Endodermal cell (in vitro differentiated cells): ENCODE results near the gene DAB1. TPM values are rescaled to one million over a fixed set of nuclear protein-coding genes. Genes with fewer than 3 reads are reported as not detected.

Experiments
- DNase-seq: peaks from one replicate; pipeline ENCODE4 v3.0.0-alpha.2; 2017
- H3K27ac ChIP-seq: 2 replicates; pipeline ENCODE4 v1.5.1; 2013; ENCODE audit warnings: mild to moderate bottlenecking, low read depth, low read length, moderate library complexity
- H3K27me3 ChIP-seq: 2 replicates; pipeline ENCODE4 v1.6.1; 2013; ENCODE audit warnings: mild to moderate bottlenecking, low read length, moderate library complexity; ENCODE audit not compliant: insufficient read depth, control insufficient read depth, poor library complexity, severe bottlenecking
- H3K36me3 ChIP-seq: 2 replicates; pipeline ENCODE4 v1.7.0; 2013; ENCODE audit warnings: mild to moderate bottlenecking, low read length, moderate library complexity; ENCODE audit not compliant: control insufficient read depth, insufficient read depth
- H3K4me1 ChIP-seq: one replicate; pipeline ENCODE4 v1.7.0; 2013; ENCODE audit warnings: low read length; ENCODE audit not compliant: control insufficient read depth, insufficient read depth
- H3K4me3 ChIP-seq: 2 replicates; pipeline ENCODE4 v1.5.1; 2013; ENCODE audit warnings: mild to moderate bottlenecking, low read length, moderate library complexity
- H3K9ac ChIP-seq: 2 replicates; pipeline ENCODE4 v1.6.1; 2013; ENCODE audit warnings: mild to moderate bottlenecking, low read length, moderate library complexity; ENCODE audit not compliant: poor library complexity, severe bottlenecking; ENCODE audit errors: extremely low read depth
- H3K9me3 ChIP-seq: 2 replicates; pipeline ENCODE4 v1.6.1; 2013; ENCODE audit warnings: mild to moderate bottlenecking, low read length, moderate library complexity; ENCODE audit not compliant: control insufficient read depth
- H3K27ac Mint-ChIP-seq: 2 replicates; pipeline ENCODE4 v1.8.0; 2020; ENCODE audit warnings: mixed read lengths
- H3K27me3 Mint-ChIP-seq: 2 replicates; pipeline ENCODE4 v1.8.0; 2021; ENCODE audit warnings: mild to moderate bottlenecking, mixed read lengths; ENCODE audit not compliant: insufficient read depth
- H3K36me3 Mint-ChIP-seq: 2 replicates; pipeline ENCODE4 v1.8.0; 2020; ENCODE audit warnings: low read depth, mixed read lengths
- H3K4me1 Mint-ChIP-seq: 2 replicates; pipeline ENCODE4 v1.8.0; 2020; ENCODE audit warnings: mixed read lengths
- H3K4me3 Mint-ChIP-seq: 2 replicates; pipeline ENCODE4 v1.8.0; 2020; ENCODE audit warnings: mild to moderate bottlenecking, moderate library complexity, mixed read lengths
- H3K9me3 Mint-ChIP-seq: 2 replicates; pipeline ENCODE4 v1.8.0; 2020; ENCODE audit warnings: mild to moderate bottlenecking, mixed read lengths
- CTCF ChIP-seq: fragments of 200-600 bp; sonication (generic); conservative IDR thresholded peaks from 2 replicates; pipeline ENCODE4 v1.5.0; 2021; ENCODE audit warnings: antibody characterized with exemption, mild to moderate bottlenecking
- WGBS, 2 experiments: methylation state at CpG; one replicate each; pipeline versions ENCODE4 v1.1.5 to v1.1.7; 2013; ENCODE audit warnings: missing lambda C conversion rate in 2 of 2, mixed read lengths in 1 of 2; ENCODE audit not compliant: insufficient coverage in 1 of 2, insufficient read length in 1 of 2; 5-methylcytosine and 5-hydroxymethylcytosine counted together
- total RNA-seq, 2 donors: library from RNA; stranded (reverse); fragmentation: NEBNext Ultra II Directional in 1 of 2; extraction: Animal tissue kit (Norgen Biotek cat#: 25700) in 1 of 2; gene quantifications; 2 replicates in 1 of 2; 3 replicates in 1 of 2; pipeline ENCODE4 v1.2.1, GENCODE V29; 2021

The DAB1 gene
- total RNA-seq, 2 donors from 2014 or later: 32.0 to 36.2 TPM

DNA sequence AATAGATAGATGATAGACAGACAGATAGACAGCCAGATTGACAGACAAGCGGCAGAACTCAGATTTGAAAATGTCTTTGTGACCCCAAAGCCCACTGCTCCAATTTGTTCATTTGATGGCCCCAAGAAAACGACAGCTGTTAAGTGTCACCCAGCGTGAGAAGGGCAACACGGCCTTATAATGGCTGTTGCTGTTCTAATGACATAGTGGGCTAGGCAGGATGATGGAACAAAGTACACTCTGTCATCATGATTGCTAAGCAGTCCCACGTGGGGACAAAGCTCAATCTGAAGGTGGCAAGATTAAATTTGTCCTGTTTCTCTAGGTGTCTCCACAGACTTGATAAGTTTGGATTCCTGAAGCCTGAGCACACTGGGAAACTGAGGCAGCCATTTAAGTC lies 112.9 kb downstream of the DAB1 start:
- Mint-ChIP-seq H3K9me3 (no peaks in the 10 kb centered on the region), H3K36me3 (no peaks in the 10 kb centered on the region), H3K27ac (no peak overlapping the region), H3K4me3 (no peak overlapping the region), H3K4me1 (peaks cover 14% of the 10 kb centered on the region), H3K27me3 (no peaks in the 10 kb centered on the region)
- no peak for TF ChIP-seq CTCF
- Histone ChIP-seq H3K36me3 (no peaks in the 10 kb centered on the region), H3K4me3 (no peak overlapping the region), H3K4me1 (peaks cover 3% of the 10 kb centered on the region), H3K9me3 (no peaks in the 10 kb centered on the region), H3K9ac (no peak overlapping the region), H3K27ac (no peak overlapping the region), H3K27me3 (no peaks in the 10 kb centered on the region)
- 92 to 93% methylated on average over 4 to 5 of the region's 5 CpGs for WGBS, 2 experiments
- no peak for DNase-seq

DNA sequence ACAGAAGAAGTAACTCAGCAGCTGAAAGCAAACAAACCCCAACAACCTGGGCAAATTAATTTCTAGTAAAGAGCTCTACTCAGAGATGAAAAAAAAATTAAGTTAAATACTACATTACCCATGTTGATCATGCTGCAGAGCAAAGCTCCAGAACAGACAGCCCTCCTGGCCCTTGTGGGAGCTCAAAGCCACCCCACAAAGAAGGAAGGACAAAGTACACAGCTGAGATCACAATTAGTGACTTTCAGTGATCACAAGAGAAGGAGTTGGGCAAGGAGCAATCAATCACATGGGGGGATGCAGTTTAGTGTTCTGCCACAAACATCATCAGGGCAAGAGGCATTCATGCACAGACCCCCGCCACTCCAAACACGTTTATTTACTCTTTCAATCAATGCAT lies 114.2 kb downstream of the DAB1 start:
- DNase-seq: no peak
- no peak overlapping the region for H3K4me3 ChIP-seq
- Mint-ChIP-seq H3K27ac (no peak overlapping the region), H3K4me3 (no peak overlapping the region), H3K9me3 (no peaks in the 10 kb centered on the region), H3K36me3 (no peaks in the 10 kb centered on the region), H3K27me3 (no peaks in the 10 kb centered on the region), H3K4me1 (peaks cover 21% of the 10 kb centered on the region)
- no peak for TF ChIP-seq CTCF
- H3K27me3 ChIP-seq: no peaks in the 10 kb centered on the region
- H3K27ac ChIP-seq: no peak overlapping the region
- no peaks in the 10 kb centered on the region for H3K9me3 ChIP-seq
- WGBS, 2 experiments: 83 to 100% methylated on average over 1 to 2 of the region's 2 CpGs
- no peak overlapping the region for H3K9ac ChIP-seq
- no peaks in the 10 kb centered on the region for H3K36me3 ChIP-seq
- H3K4me1 ChIP-seq: peaks cover 3% of the 10 kb centered on the region

GRCh38 chr1:57307392-57308170 lies 116.3 kb downstream of the DAB1 start:
- H3K9me3 ChIP-seq: no peaks in the 10 kb centered on the region
- no peak overlapping the region for H3K27ac ChIP-seq
- Mint-ChIP-seq H3K27me3 (no peaks in the 10 kb centered on the region), H3K4me1 (peaks cover 38% of the 10 kb centered on the region), H3K9me3 (no peaks in the 10 kb centered on the region), H3K4me3 (no peak overlapping the region), H3K36me3 (no peaks in the 10 kb centered on the region), H3K27ac (no peak overlapping the region)
- no peak overlapping the region for H3K9ac ChIP-seq
- no peaks in the 10 kb centered on the region for H3K36me3 ChIP-seq
- 90 to 91% methylated on average over 4 of the region's 4 CpGs for WGBS, 2 experiments
- H3K4me1 ChIP-seq: peaks cover 10% of the 10 kb centered on the region
- H3K4me3 ChIP-seq: no peak overlapping the region
- TF ChIP-seq CTCF: no peak
- DNase-seq: peak; percentile 87
- no peaks in the 10 kb centered on the region for H3K27me3 ChIP-seq
